Measurements from ENCODE around the gene MPPED1. TPM values are rescaled to one million over a fixed set of nuclear protein-coding genes. Genes with fewer than 3 reads are reported as not detected.

The MPPED1 gene
- total and polyA plus RNA-seq, 2 of the 13 experiments (the other 11 are each of a cell fraction or from before 2014, with no cell fraction given): 0.77 TPM; not detected in 1

DNA sequence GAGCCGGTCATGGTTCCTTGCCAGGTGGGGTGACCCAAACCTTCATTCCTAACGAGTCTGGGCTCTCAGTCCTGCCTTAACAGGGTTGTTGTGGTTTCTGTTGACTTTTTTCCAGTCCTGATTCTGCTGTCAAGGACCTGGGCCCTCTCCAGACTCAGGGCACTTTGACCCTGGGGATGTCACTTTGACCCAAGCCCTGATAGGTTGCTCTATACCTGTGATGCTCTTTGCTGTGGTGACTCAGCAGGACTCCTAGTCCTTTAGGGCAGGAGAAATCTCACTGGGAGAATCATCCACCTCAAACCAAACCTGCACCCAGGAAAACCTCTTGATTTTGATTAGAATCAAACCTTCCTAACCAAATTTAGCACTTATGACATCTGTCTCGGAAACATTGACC lies 20.5 kb upstream of the MPPED1 start (continued):
- TF ChIP-seq, protein P1, sequence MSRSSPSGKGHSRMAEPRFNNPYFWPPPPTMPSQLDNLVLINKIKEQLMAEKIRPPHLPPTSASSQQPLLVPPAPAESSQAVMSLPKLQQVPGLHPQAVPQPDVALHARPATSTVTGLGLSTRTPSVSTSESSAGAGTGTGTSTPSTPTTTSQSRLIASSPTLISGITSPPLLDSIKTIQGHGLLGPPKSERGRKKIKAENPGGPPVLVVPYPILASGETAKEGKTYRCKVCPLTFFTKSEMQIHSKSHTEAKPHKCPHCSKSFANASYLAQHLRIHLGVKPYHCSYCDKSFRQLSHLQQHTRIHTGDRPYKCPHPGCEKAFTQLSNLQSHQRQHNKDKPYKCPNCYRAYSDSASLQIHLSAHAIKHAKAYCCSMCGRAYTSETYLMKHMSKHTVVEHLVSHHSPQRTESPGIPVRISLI (CRISPR knock-in tag; IDR thresholded peaks at IDR 0.05; ENCODE audit: borderline replicate concordance): no peak
- TF ChIP-seq SATB2 (CRISPR knock-in tag; IDR thresholded peaks at IDR 0.05) (no peak), MAFK (conservative IDR thresholded peaks at IDR 0.05 in 1 of 2, IDR thresholded peaks at IDR 0.05 in 1 of 2; ENCODE audit: low read length in 2 of 2) (0 out of 4 replicates have a peak, but pooled peaks of 1 of the 2 experiments have one; percentile 35), ZNF766 (CRISPR knock-in tag; IDR thresholded peaks at IDR 0.05; ENCODE audit: borderline replicate concordance) (no peak), SNAI1 (CRISPR knock-in tag; IDR thresholded peaks at IDR 0.05; ENCODE audit: borderline replicate concordance) (no peak), ZNF564 (CRISPR knock-in tag; IDR thresholded peaks at IDR 0.05) (no peak), FIP1L1 (IDR thresholded peaks at IDR 0.05; ENCODE audit: borderline replicate concordance, insufficient read depth, low read depth, low read length) (no peak), ESRRA (CRISPR knock-in tag; IDR thresholded peaks at IDR 0.05; ENCODE audit: low read depth) (peak; percentile 62; the same call in 1 of the 2 replicates), NFYC (CRISPR knock-in tag; IDR thresholded peaks at IDR 0.05) (peak; percentile 48; the same call in 1 of the 2 replicates), DNMT1 (CRISPR knock-in tag; IDR thresholded peaks at IDR 0.05) (no peak), ZSCAN25 (CRISPR knock-in tag; IDR thresholded peaks at IDR 0.05) (0 out of 2 replicates have a peak, but pooled peaks have one; percentile 21), NR2C2 (CRISPR knock-in tag; IDR thresholded peaks at IDR 0.05; ENCODE audit: borderline replicate concordance) (peak; percentile 94), ZNF883 (CRISPR knock-in tag; IDR thresholded peaks at IDR 0.05; ENCODE audit: not compliant biosample characterization) (no peak), SMARCE1 (IDR thresholded peaks at IDR 0.05; ENCODE audit: borderline replicate concordance) (no peak), NFYB (CRISPR knock-in tag; IDR thresholded peaks at IDR 0.05) (peak; percentile 59), HNF4G (IDR thresholded peaks at IDR 0.05; ENCODE audit: borderline replicate concordance, low read depth, low read length) (peak; percentile 8; the same call in 1 of the 2 replicates), HNF4G (CRISPR knock-in tag; IDR thresholded peaks at IDR 0.05; ENCODE audit: borderline replicate concordance, low read depth) (no peak), FOSL2 (CRISPR knock-in tag; IDR thresholded peaks at IDR 0.05) (peak; percentile 78), GATAD2A (CRISPR knock-in tag; IDR thresholded peaks at IDR 0.05) (peak; percentile 38; the same call in 1 of the 2 replicates), AKNA (CRISPR knock-in tag; IDR thresholded peaks at IDR 0.05; ENCODE audit: borderline replicate concordance) (no peak), PHF21A (CRISPR knock-in tag; IDR thresholded peaks at IDR 0.05) (0 out of 2 replicates have a peak, but pooled peaks have one; percentile 9)
- TF ChIP-seq, protein P2, sequence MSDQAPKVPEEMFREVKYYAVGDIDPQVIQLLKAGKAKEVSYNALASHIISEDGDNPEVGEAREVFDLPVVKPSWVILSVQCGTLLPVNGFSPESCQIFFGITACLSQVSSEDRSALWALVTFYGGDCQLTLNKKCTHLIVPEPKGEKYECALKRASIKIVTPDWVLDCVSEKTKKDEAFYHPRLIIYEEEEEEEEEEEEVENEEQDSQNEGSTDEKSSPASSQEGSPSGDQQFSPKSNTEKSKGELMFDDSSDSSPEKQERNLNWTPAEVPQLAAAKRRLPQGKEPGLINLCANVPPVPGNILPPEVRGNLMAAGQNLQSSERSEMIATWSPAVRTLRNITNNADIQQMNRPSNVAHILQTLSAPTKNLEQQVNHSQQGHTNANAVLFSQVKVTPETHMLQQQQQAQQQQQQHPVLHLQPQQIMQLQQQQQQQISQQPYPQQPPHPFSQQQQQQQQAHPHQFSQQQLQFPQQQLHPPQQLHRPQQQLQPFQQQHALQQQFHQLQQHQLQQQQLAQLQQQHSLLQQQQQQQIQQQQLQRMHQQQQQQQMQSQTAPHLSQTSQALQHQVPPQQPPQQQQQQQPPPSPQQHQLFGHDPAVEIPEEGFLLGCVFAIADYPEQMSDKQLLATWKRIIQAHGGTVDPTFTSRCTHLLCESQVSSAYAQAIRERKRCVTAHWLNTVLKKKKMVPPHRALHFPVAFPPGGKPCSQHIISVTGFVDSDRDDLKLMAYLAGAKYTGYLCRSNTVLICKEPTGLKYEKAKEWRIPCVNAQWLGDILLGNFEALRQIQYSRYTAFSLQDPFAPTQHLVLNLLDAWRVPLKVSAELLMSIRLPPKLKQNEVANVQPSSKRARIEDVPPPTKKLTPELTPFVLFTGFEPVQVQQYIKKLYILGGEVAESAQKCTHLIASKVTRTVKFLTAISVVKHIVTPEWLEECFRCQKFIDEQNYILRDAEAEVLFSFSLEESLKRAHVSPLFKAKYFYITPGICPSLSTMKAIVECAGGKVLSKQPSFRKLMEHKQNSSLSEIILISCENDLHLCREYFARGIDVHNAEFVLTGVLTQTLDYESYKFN (CRISPR knock-in tag; conservative IDR thresholded peaks at IDR 0.05): 0 out of 2 replicates have a peak, but pooled peaks have one; percentile 28
